Central memory CD8-positive, alpha-beta T cell (primary cell): ENCODE results near the gene TMEM38B.

Experiments
- ATAC-seq: fragments of 150-1000 bp; cut with Tn5 transposase; replicated peaks from 2 replicates; pipeline ENCODE4 v1.10.0; 2022; ENCODE audit warnings: mild to moderate bottlenecking, moderate FRiP score, moderate number of reproducible peaks; ENCODE audit not compliant: poor library complexity, severe bottlenecking; ENCODE audit errors: extremely low read depth
- DNase-seq, 2 donors: peaks; one replicate each; pipeline ENCODE4 v3.0.0; 2021; ENCODE audit warnings: low spot score in 2 of 2
- H3K27ac Mint-ChIP-seq: one replicate; pipeline ENCODE4 v1.8.0; 2022; ENCODE audit warnings: low read depth, mild to moderate bottlenecking, moderate library complexity, mixed read lengths
- H3K27me3 Mint-ChIP-seq: one replicate; pipeline ENCODE4 v1.8.0; 2022; ENCODE audit warnings: mixed read lengths
- H3K36me3 Mint-ChIP-seq: one replicate; pipeline ENCODE4 v1.8.0; 2022; ENCODE audit warnings: mild to moderate bottlenecking, moderate library complexity, mixed read lengths; ENCODE audit not compliant: insufficient read depth
- H3K4me1 Mint-ChIP-seq: one replicate; pipeline ENCODE4 v1.8.0; 2022; ENCODE audit warnings: mixed read lengths
- H3K4me3 Mint-ChIP-seq: one replicate; pipeline ENCODE4 v1.8.0; 2022; ENCODE audit warnings: mild to moderate bottlenecking, moderate library complexity, mixed read lengths
- H3K9me3 Mint-ChIP-seq: one replicate; pipeline ENCODE4 v1.8.0; 2022; ENCODE audit warnings: mixed read lengths

Gene TMEM38B

GRCh38 chr9:105694190-105694847 lies at the start of gene TMEM38B:
TSS of gene TMEM38B (plus strand) at chr9:105694541. CDS start at chr9:105694661, 120 bp downstream.
- Mint-ChIP-seq H3K36me3 (no peaks in the 10 kb centered on the region), H3K27ac (no peak within 1 kb of the TSS), H3K4me1 (peaks cover 18% of the 10 kb centered on the region), H3K4me3 (peak within 1 kb of the TSS; percentile 83), H3K9me3 (no peaks in the 10 kb centered on the region), H3K27me3 (peaks cover 34% of the 10 kb centered on the region)
- DNase-seq (peak; percentile 56 to 61), ATAC-seq (peak; percentile 79)

GRCh38 chr9:105646879-105647594 lies 47.3 kb upstream of the TMEM38B start:
- H3K4me1 Mint-ChIP-seq, result no peaks in the 10 kb centered on the region
- no peaks in the 10 kb centered on the region for H3K36me3 Mint-ChIP-seq
- no peak for ATAC-seq
- H3K27me3 Mint-ChIP-seq, result no peaks in the 10 kb centered on the region
- no peak overlapping the region for H3K4me3 Mint-ChIP-seq
- H3K27ac Mint-ChIP-seq, result no peak overlapping the region
- H3K9me3 Mint-ChIP-seq, result no peaks in the 10 kb centered on the region
- DNase-seq, result no peak

DNA sequence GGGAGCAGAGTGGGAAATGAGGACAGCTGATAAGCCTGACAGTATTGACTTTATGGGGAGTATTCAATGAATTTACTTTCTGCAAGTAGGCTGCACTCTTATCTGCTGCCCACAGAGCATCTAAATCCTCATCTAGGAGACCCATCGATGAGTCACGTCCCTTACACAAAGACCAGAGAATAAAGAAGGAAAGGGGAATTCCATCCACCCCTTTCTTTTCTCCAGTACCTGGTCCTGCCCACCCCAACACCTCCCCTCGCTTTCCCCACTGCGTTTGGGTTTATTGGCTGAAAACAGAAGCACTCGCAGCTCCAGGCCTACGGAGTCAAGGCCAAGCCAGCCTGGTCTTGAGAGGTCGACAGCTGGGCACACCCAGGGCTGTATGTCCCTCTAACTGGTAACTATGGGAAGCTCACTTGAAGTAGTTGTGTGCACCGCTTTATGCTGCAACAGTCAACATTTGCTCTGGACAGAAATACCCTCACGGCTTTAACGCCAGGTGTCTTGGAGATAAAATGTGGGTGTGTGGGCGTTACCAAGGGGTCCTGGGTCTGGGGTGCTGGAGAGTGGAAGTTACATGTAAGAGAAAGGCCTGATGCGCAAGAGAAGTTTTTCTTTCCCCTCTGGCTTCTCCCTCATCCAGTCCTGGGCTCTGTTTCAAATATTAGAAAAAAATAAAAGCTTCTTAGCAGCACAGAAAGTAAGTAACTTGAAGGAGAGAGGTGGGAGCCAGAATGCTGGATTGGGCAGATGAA lies 46.6 kb upstream of the TMEM38B start:
- DNase-seq (no peak), ATAC-seq (no peak)
- Mint-ChIP-seq H3K9me3 (no peaks in the 10 kb centered on the region), H3K27ac (no peak overlapping the region), H3K36me3 (no peaks in the 10 kb centered on the region), H3K4me1 (no peaks in the 10 kb centered on the region), H3K4me3 (no peak overlapping the region), H3K27me3 (no peaks in the 10 kb centered on the region)

- H3K36me3 Mint-ChIP-seq, result no peaks in the 10 kb centered on the region
- no peak overlapping the region for H3K4me3 Mint-ChIP-seq
- H3K4me1 Mint-ChIP-seq, result peaks cover 6% of the 10 kb centered on the region
- H3K27ac Mint-ChIP-seq, result no peak overlapping the region
- no peak for ATAC-seq
- DNase-seq, result no peak
- H3K9me3 Mint-ChIP-seq, result no peaks in the 10 kb centered on the region
- peaks cover 24% of the 10 kb centered on the region for H3K27me3 Mint-ChIP-seq
These were observed 42.5 kb upstream of the TMEM38B start for GRCh38 chr9:105651806-105652205.

DNA sequence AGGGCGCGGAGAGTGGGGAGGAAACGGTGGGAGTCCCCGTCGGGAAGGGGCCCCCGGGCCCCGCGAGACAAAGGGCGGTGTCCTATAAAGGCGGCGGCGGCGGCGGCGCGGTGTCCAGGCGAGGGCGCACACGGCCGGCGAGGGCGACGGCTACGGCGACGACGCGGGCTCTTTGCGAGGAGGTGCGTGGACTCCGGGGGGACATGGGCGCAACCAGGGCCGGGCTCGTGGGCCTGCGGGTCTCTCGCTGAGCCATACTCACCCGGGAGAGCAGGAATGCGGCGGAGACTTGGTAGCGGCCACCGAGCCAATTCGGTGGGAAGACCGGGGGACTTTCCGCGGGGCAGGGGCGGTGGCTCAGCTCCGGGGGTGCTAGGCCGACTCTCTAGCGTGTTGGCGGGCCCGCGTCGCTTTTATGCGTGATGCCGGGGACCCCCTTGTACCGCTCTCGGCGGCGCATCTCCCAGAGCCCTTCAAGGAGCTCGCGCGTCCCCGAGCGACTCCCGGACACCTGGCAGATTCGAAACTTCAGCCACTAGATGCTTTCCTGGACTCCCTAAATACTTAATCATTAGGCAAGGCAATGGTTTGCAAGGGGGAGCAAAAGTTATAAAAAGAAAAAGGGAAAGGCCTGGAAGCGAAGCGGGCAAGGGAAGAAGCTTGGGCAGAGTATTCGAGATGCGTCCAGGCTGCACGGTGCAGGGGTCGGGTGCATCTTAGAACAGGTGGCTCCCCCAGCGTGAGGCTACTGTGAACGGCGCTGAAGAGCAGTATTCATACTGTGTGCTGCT lies 38.0 kb upstream of the TMEM38B start:
- no peak for DNase-seq

GRCh38 chr9:105658351-105658750 lies 36.0 kb upstream of the TMEM38B start:
- Mint-ChIP-seq H3K27me3 (peaks cover 51% of the 10 kb centered on the region), H3K4me3 (no peak overlapping the region), H3K4me1 (peaks cover 6% of the 10 kb centered on the region), H3K9me3 (no peaks in the 10 kb centered on the region), H3K36me3 (no peaks in the 10 kb centered on the region), H3K27ac (no peak overlapping the region)
- DNase-seq (no peak), ATAC-seq (no peak)

More for the DNA sequence above, 38.0 kb upstream of the TMEM38B start:
- Mint-ChIP-seq H3K27me3 (peaks cover 51% of the 10 kb centered on the region), H3K36me3 (no peaks in the 10 kb centered on the region), H3K9me3 (no peaks in the 10 kb centered on the region), H3K4me1 (peaks cover 6% of the 10 kb centered on the region), H3K4me3 (peak overlapping the region; percentile 50), H3K27ac (no peak overlapping the region)
- ATAC-seq, result no peak

- Mint-ChIP-seq H3K27me3 (peaks cover 34% of the 10 kb centered on the region), H3K4me3 (no peak overlapping the region), H3K4me1 (peaks cover 6% of the 10 kb centered on the region), H3K27ac (no peak overlapping the region), H3K9me3 (no peaks in the 10 kb centered on the region), H3K36me3 (no peaks in the 10 kb centered on the region)
- no peak for DNase-seq
- no peak for ATAC-seq
These were observed 33.3 kb upstream of the TMEM38B start for GRCh38 chr9:105661011-105661410.

GRCh38 chr9:105662184-105663104 lies 31.9 kb upstream of the TMEM38B start, which contains the start of gene TAL2:
TSS of gene TAL2 (plus strand) at chr9:105662457. CDS start at chr9:105662497, 40 bp downstream.
- no peak for ATAC-seq
- Mint-ChIP-seq H3K4me3 (no peak within 1 kb of the TSS), H3K27ac (no peak within 1 kb of the TSS)

GRCh38 chr9:105663914-105664313 lies 30.4 kb upstream of the TMEM38B start:
- Mint-ChIP-seq H3K4me3 (no peak overlapping the region), H3K36me3 (no peaks in the 10 kb centered on the region), H3K27me3 (peaks cover 21% of the 10 kb centered on the region), H3K9me3 (no peaks in the 10 kb centered on the region), H3K4me1 (no peaks in the 10 kb centered on the region), H3K27ac (no peak overlapping the region)
- ATAC-seq (no peak), DNase-seq (no peak)

More at GRCh38 chr9:105662184-105663104, 31.9 kb upstream of the TMEM38B start, which contains the start of gene TAL2:
- Mint-ChIP-seq H3K36me3 (no peaks in the 10 kb centered on the region), H3K4me1 (no peaks in the 10 kb centered on the region), H3K9me3 (no peaks in the 10 kb centered on the region), H3K27me3 (peaks cover 25% of the 10 kb centered on the region)
- no peak for DNase-seq

- no peak overlapping the region for H3K27ac Mint-ChIP-seq
- no peaks in the 10 kb centered on the region for H3K9me3 Mint-ChIP-seq
- peaks cover 29% of the 10 kb centered on the region for H3K27me3 Mint-ChIP-seq
- H3K4me3 Mint-ChIP-seq, result no peak overlapping the region
- DNase-seq, result no peak
- no peak for ATAC-seq
- H3K4me1 Mint-ChIP-seq, result no peaks in the 10 kb centered on the region
- H3K36me3 Mint-ChIP-seq, result no peaks in the 10 kb centered on the region
These were observed 26.5 kb upstream of the TMEM38B start for GRCh38 chr9:105667867-105668266.

DNA sequence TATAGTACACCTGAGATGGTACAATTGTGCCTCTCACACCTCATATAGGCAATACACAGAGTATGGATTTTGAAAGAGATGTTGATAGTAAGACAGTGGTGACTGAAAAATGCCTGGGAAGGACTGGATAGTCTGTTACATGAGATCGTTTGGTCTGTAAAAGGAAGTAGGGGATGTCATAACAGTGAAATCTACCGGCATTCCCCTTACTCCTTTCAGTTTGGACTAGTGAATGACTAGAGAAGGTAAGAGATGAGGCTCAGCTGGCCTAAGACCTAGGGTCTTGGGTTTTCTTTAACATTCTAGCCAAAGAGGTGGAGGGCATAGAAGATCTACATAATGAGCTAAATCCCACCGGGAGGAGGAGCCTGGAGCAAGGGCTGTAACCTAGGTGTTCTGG lies 24.0 kb upstream of the TMEM38B start:
- Mint-ChIP-seq H3K4me1 (no peaks in the 10 kb centered on the region), H3K4me3 (no peak overlapping the region), H3K9me3 (no peaks in the 10 kb centered on the region), H3K27ac (no peak overlapping the region), H3K36me3 (no peaks in the 10 kb centered on the region), H3K27me3 (peaks cover 29% of the 10 kb centered on the region)
- no peak for ATAC-seq
- DNase-seq, result no peak
